Neural cell (in vitro differentiated cells): Measurements from ENCODE around the gene ZNF366.

ENCODE experiments used
- EP300 ChIP-seq: fragments of 450-650 bp; conservative IDR thresholded peaks from 2 replicates; pipeline ENCODE4 v1.6.1; 2014; ENCODE audit warnings: antibody characterized with exemption, mild to moderate bottlenecking, moderate library complexity; ENCODE audit not compliant: poor library complexity, severe bottlenecking
- POLR2AphosphoS5 ChIP-seq: IDR thresholded peaks from 2 replicates; pipeline ENCODE4 v1.6.1; 2012
- REST ChIP-seq: IDR thresholded peaks from 2 replicates; pipeline ENCODE4 v1.6.1; 2012; ENCODE audit warnings: borderline replicate concordance
- TF ChIP-seq, protein P1 (sequence below): fragments of 450-650 bp; IDR thresholded peaks from 2 replicates; pipeline ENCODE4 v1.5.1; 2014; ENCODE audit warnings: antibody characterized with exemption, mild to moderate bottlenecking, moderate library complexity; ENCODE audit not compliant: poor library complexity, severe bottlenecking

- TF ChIP-seq POLR2AphosphoS5: no peak
- TF ChIP-seq, protein P1, sequence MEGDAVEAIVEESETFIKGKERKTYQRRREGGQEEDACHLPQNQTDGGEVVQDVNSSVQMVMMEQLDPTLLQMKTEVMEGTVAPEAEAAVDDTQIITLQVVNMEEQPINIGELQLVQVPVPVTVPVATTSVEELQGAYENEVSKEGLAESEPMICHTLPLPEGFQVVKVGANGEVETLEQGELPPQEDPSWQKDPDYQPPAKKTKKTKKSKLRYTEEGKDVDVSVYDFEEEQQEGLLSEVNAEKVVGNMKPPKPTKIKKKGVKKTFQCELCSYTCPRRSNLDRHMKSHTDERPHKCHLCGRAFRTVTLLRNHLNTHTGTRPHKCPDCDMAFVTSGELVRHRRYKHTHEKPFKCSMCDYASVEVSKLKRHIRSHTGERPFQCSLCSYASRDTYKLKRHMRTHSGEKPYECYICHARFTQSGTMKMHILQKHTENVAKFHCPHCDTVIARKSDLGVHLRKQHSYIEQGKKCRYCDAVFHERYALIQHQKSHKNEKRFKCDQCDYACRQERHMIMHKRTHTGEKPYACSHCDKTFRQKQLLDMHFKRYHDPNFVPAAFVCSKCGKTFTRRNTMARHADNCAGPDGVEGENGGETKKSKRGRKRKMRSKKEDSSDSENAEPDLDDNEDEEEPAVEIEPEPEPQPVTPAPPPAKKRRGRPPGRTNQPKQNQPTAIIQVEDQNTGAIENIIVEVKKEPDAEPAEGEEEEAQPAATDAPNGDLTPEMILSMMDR: no peak
- no peak for TF ChIP-seq EP300
- TF ChIP-seq REST: no peak
Observed at GRCh38 chr5:72440207-72440638, 67.0 kb downstream of the ZNF366 start.
